ENCODE results near the gene SPATS2.

The SPATS2 gene

GRCh38 chr12:49345825-49346658, 21.2 kb upstream of the SPATS2 start:
- H3K4me2 ChIP-seq (ENCODE audit: low read length) = peak overlapping the region; percentile 94
- peaks cover 38% of the 10 kb centered on the region for H3K27me3 ChIP-seq (ENCODE audit: control insufficient read depth, insufficient read depth, low read length)
- H3K9me3 ChIP-seq (replicated peaks; ENCODE audit: low read length) = no peaks in the 10 kb centered on the region
- H3K9ac ChIP-seq (ENCODE audit: low read depth, low read length) = peak overlapping the region; percentile 46
- H3K4me3 ChIP-seq (ENCODE audit: low read length) = peak overlapping the region; percentile 67
- H3K4me1 ChIP-seq (ENCODE audit: control insufficient read depth, insufficient read depth, low read length) = peaks cover 49% of the 10 kb centered on the region
- H3K36me3 ChIP-seq (ENCODE audit: insufficient read depth, low read length) = peaks cover under 1% of the 10 kb centered on the region

GRCh38 chr12:49346659-49347310, 20.5 kb upstream of the SPATS2 start, which contains the start of gene DNAJC22:
TSS of gene DNAJC22 (plus strand) at chr12:49346888. CDS start at chr12:49348873, 1,985 bp downstream.
- Histone ChIP-seq H3K9me3 (replicated peaks; ENCODE audit: low read length) (no peaks in the 10 kb centered on the region), H3K4me1 (ENCODE audit: control insufficient read depth, insufficient read depth, low read length) (peaks cover 49% of the 10 kb centered on the region), H3K36me3 (ENCODE audit: insufficient read depth, low read length) (peaks cover 2% of the 10 kb centered on the region), H3K9ac (ENCODE audit: low read depth, low read length) (peak within 1 kb of the TSS; percentile 46), H3K4me3 (ENCODE audit: low read length) (peak within 1 kb of the TSS; percentile 67), H3K27me3 (ENCODE audit: control insufficient read depth, insufficient read depth, low read length) (peaks cover 35% of the 10 kb centered on the region), H3K4me2 (ENCODE audit: low read length) (peak within 1 kb of the TSS; percentile 94)

- peak overlapping the region; percentile 67 for H3K9ac ChIP-seq (ENCODE audit: low read depth, low read length)
- H3K9me3 ChIP-seq (replicated peaks; ENCODE audit: low read length) = no peaks in the 10 kb centered on the region
- peaks cover 43% of the 10 kb centered on the region for H3K4me1 ChIP-seq (ENCODE audit: control insufficient read depth, insufficient read depth, low read length)
These were observed 19.7 kb upstream of the SPATS2 start for GRCh38 chr12:49347311-49348193.

GRCh38 chr12:49348781-49349180, 18.5 kb upstream of the SPATS2 start:
- Histone ChIP-seq H3K36me3 (ENCODE audit: insufficient read depth, low read length) (peaks cover 2% of the 10 kb centered on the region), H3K4me1 (ENCODE audit: control insufficient read depth, insufficient read depth, low read length) (peaks cover 34% of the 10 kb centered on the region), H3K9ac (ENCODE audit: low read depth, low read length) (no peak overlapping the region), H3K9me3 (replicated peaks; ENCODE audit: low read length) (no peaks in the 10 kb centered on the region), H3K27me3 (ENCODE audit: control insufficient read depth, insufficient read depth, low read length) (peaks cover 28% of the 10 kb centered on the region), H3K4me2 (ENCODE audit: low read length) (peak overlapping the region; percentile 94), H3K4me3 (ENCODE audit: low read length) (no peak overlapping the region)

More at GRCh38 chr12:49347311-49348193, 19.7 kb upstream of the SPATS2 start:
- Histone ChIP-seq H3K27me3 (ENCODE audit: control insufficient read depth, insufficient read depth, low read length) (peaks cover 34% of the 10 kb centered on the region), H3K4me3 (ENCODE audit: low read length) (peak overlapping the region; percentile 67), H3K36me3 (ENCODE audit: insufficient read depth, low read length) (peaks cover 2% of the 10 kb centered on the region), H3K4me2 (ENCODE audit: low read length) (peak overlapping the region; percentile 94)

- no peak overlapping the region for H3K4me3 ChIP-seq (ENCODE audit: low read length)
- H3K4me2 ChIP-seq (ENCODE audit: low read length) = no peak overlapping the region
- no peaks in the 10 kb centered on the region for H3K9me3 ChIP-seq (replicated peaks; ENCODE audit: low read length)
- H3K4me1 ChIP-seq (ENCODE audit: control insufficient read depth, insufficient read depth, low read length) = peaks cover 34% of the 10 kb centered on the region
- peaks cover 24% of the 10 kb centered on the region for H3K27me3 ChIP-seq (ENCODE audit: control insufficient read depth, insufficient read depth, low read length)
- peaks cover 2% of the 10 kb centered on the region for H3K36me3 ChIP-seq (ENCODE audit: insufficient read depth, low read length)
- H3K9ac ChIP-seq (ENCODE audit: low read depth, low read length) = no peak overlapping the region
These were observed 18.0 kb upstream of the SPATS2 start for GRCh38 chr12:49349266-49349665.

GRCh38 chr12:49352351-49352750, 14.9 kb upstream of the SPATS2 start:
- H3K27me3 ChIP-seq (ENCODE audit: control insufficient read depth, insufficient read depth, low read length) = peaks cover 2% of the 10 kb centered on the region
- no peaks in the 10 kb centered on the region for H3K9me3 ChIP-seq (replicated peaks; ENCODE audit: low read length)

GRCh38 chr12:49355913-49356312, 11.3 kb upstream of the SPATS2 start:
- no peaks in the 10 kb centered on the region for H3K27me3 ChIP-seq (ENCODE audit: control insufficient read depth, insufficient read depth, low read length)
- no peaks in the 10 kb centered on the region for H3K9me3 ChIP-seq (replicated peaks; ENCODE audit: low read length)
- peaks cover 23% of the 10 kb centered on the region for H3K4me1 ChIP-seq (ENCODE audit: control insufficient read depth, insufficient read depth, low read length)
- no peak overlapping the region for H3K9ac ChIP-seq (ENCODE audit: low read depth, low read length)
- H3K4me3 ChIP-seq (ENCODE audit: low read length) = no peak overlapping the region
- no peak overlapping the region for H3K4me2 ChIP-seq (ENCODE audit: low read length)
- peaks cover 2% of the 10 kb centered on the region for H3K36me3 ChIP-seq (ENCODE audit: insufficient read depth, low read length)

More at GRCh38 chr12:49352351-49352750, 14.9 kb upstream of the SPATS2 start:
- Histone ChIP-seq H3K4me1 (ENCODE audit: control insufficient read depth, insufficient read depth, low read length) (peaks cover 20% of the 10 kb centered on the region), H3K36me3 (ENCODE audit: insufficient read depth, low read length) (peaks cover 2% of the 10 kb centered on the region), H3K4me2 (ENCODE audit: low read length) (no peak overlapping the region), H3K4me3 (ENCODE audit: low read length) (no peak overlapping the region), H3K9ac (ENCODE audit: low read depth, low read length) (no peak overlapping the region)

- H3K36me3 ChIP-seq (ENCODE audit: insufficient read depth, low read length) = no peaks in the 10 kb centered on the region
- no peaks in the 10 kb centered on the region for H3K9me3 ChIP-seq (replicated peaks; ENCODE audit: low read length)
- H3K9ac ChIP-seq (ENCODE audit: low read depth, low read length) = peak overlapping the region; percentile 57
- no peaks in the 10 kb centered on the region for H3K27me3 ChIP-seq (ENCODE audit: control insufficient read depth, insufficient read depth, low read length)
- H3K4me3 ChIP-seq (ENCODE audit: low read length) = peak overlapping the region; percentile 29
- peak overlapping the region; percentile 46 for H3K4me2 ChIP-seq (ENCODE audit: low read length)
- peaks cover 23% of the 10 kb centered on the region for H3K4me1 ChIP-seq (ENCODE audit: control insufficient read depth, insufficient read depth, low read length)
These were observed 10.1 kb upstream of the SPATS2 start for GRCh38 chr12:49357103-49357678.

GRCh38 chr12:49358483-49359141, 8.7 kb upstream of the SPATS2 start:
- Histone ChIP-seq H3K4me2 (ENCODE audit: low read length) (peak overlapping the region; percentile 16), H3K4me3 (ENCODE audit: low read length) (no peak overlapping the region), H3K27me3 (ENCODE audit: control insufficient read depth, insufficient read depth, low read length) (no peaks in the 10 kb centered on the region), H3K9me3 (replicated peaks; ENCODE audit: low read length) (no peaks in the 10 kb centered on the region), H3K9ac (ENCODE audit: low read depth, low read length) (peak overlapping the region; percentile 24), H3K36me3 (ENCODE audit: insufficient read depth, low read length) (no peaks in the 10 kb centered on the region), H3K4me1 (ENCODE audit: control insufficient read depth, insufficient read depth, low read length) (peaks cover 23% of the 10 kb centered on the region)

GRCh38 chr12:49359671-49360070, 7.6 kb upstream of the SPATS2 start:
- no peak overlapping the region for H3K9ac ChIP-seq (ENCODE audit: low read depth, low read length)
- H3K36me3 ChIP-seq (ENCODE audit: insufficient read depth, low read length) = no peaks in the 10 kb centered on the region
- no peaks in the 10 kb centered on the region for H3K9me3 ChIP-seq (replicated peaks; ENCODE audit: low read length)
- peaks cover 27% of the 10 kb centered on the region for H3K4me1 ChIP-seq (ENCODE audit: control insufficient read depth, insufficient read depth, low read length)
- H3K27me3 ChIP-seq (ENCODE audit: control insufficient read depth, insufficient read depth, low read length) = no peaks in the 10 kb centered on the region
- no peak overlapping the region for H3K4me2 ChIP-seq (ENCODE audit: low read length)
- no peak overlapping the region for H3K4me3 ChIP-seq (ENCODE audit: low read length)
